Activated T-helper 2 cell treated with anti-CD3 and anti-CD28 coated beads, Interferon-gamma antibody, Interleukin-2, Interleukin-4, amounts not matched to agents 10 μg/mL and 5 μg/mL and 100 μg/mL, durations not matched to agents 14 hours and 24 hours and 36 hours (primary cell): ENCODE measurements around the gene OR2AK2. TPM values are rescaled to one million over a fixed set of nuclear protein-coding genes. Genes with fewer than 3 reads are reported as not detected.
"Not testable (repeated sequence)": the region's sequence is repeated elsewhere in the genome, so short reads cannot be mapped to it uniquely, and the experiment has no call there.

Source experiments
- DNase-seq: peaks from one replicate; pipeline ENCODE4 v3.0.0; 2021; ENCODE audit warnings: low spot score
- H3K27ac Mint-ChIP-seq: one replicate; pipeline ENCODE4 v1.8.0; 2021; ENCODE audit warnings: mixed read lengths
- H3K27me3 Mint-ChIP-seq: one replicate; pipeline ENCODE4 v1.8.0; 2021; ENCODE audit warnings: low read depth, mixed read lengths
- H3K36me3 Mint-ChIP-seq: one replicate; pipeline ENCODE4 v1.8.0; 2021; ENCODE audit warnings: low read depth, mixed read lengths
- H3K4me1 Mint-ChIP-seq: one replicate; pipeline ENCODE4 v1.8.0; 2021; ENCODE audit warnings: low read depth, mixed read lengths
- H3K4me3 Mint-ChIP-seq: one replicate; pipeline ENCODE4 v1.8.0; 2021; ENCODE audit warnings: low read depth, mild to moderate bottlenecking, moderate library complexity, mixed read lengths
- H3K9me3 Mint-ChIP-seq: one replicate; pipeline ENCODE4 v1.8.0; 2021; ENCODE audit warnings: mixed read lengths
- intact Hi-C: fragments of 100-400 bp; cut with micrococcal nuclease; formaldehyde crosslinking; loops from one replicate; pipeline ENCODE4 v1.15.1; 2023
- total RNA-seq: library from RNA; stranded (reverse); gene quantifications from 2 replicates; pipeline ENCODE4 v1.2.3, GENCODE V29; 2022

OR2AK2 gene, protein sequence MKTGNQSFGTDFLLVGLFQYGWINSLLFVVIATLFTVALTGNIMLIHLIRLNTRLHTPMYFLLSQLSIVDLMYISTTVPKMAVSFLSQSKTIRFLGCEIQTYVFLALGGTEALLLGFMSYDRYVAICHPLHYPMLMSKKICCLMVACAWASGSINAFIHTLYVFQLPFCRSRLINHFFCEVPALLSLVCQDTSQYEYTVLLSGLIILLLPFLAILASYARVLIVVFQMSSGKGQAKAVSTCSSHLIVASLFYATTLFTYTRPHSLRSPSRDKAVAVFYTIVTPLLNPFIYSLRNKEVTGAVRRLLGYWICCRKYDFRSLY
- not detected in 2 replicates for total RNA-seq

DNA sequence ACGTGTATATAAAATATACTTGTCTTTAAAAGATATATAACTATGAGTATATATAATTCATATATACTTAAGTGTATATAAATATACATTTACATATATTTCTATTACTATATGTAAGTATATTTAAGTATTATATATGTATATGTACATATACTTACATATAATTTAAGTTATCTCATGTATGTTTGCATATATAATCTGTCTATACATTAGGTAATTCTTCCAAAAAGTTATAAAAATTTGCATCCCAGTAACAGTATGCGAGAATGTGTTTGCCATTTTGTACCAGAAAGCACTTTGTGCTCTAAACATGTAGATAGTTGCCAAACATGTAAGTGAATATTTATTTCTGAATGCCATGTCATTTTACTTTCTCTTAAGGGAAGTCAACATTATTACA lies at the start of gene OR2AK2:
Gene OR2AK2 (plus strand): TSS at position 301 of the 400 bp plus-strand sequence. CDS start 144 bp downstream, outside the sequence.
- Mint-ChIP-seq H3K36me3 (no peaks in the 10 kb centered on the region), H3K27me3 (no peaks in the 10 kb centered on the region), H3K27ac (no peak within 1 kb of the TSS), H3K9me3 (peaks cover 10% of the 10 kb centered on the region), H3K4me3 (no peak within 1 kb of the TSS), H3K4me1 (no peaks in the 10 kb centered on the region)
- intact Hi-C loops: no loop called here
- DNase-seq: no peak

DNA sequence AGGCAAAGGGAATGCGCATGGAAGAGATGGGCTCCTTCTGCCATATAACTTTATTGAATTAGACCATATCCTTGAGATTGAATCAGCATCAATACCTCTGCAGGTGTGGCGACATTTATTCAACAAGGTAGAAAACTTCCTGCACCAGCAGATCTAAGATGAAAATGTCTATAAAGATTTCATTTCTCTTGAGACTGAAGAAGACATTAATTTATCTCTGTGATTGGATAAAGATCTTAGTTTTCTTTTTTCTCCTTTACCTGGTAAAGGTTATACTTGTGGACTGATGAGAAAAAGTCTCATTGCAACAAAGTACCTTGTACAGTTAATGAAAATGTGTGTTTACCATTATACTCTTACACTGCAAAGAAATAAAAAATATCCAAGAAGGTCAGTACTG lies 45.1 kb upstream of the OR2AK2 start, which contains the start of gene OR2T8:
Gene OR2T8 (plus strand): TSS at position 301 of the 400 bp plus-strand sequence. CDS start 766 bp downstream, outside the sequence.
- no peaks in the 10 kb centered on the region for H3K36me3 Mint-ChIP-seq
- H3K4me3 Mint-ChIP-seq: no peak within 1 kb of the TSS
- H3K27ac Mint-ChIP-seq: no peak within 1 kb of the TSS
- H3K9me3 Mint-ChIP-seq: no peaks in the 10 kb centered on the region
- no peaks in the 10 kb centered on the region for H3K27me3 Mint-ChIP-seq
- no peak for DNase-seq
- intact Hi-C loops: no loop called here
- H3K4me1 Mint-ChIP-seq: no peaks in the 10 kb centered on the region

DNA sequence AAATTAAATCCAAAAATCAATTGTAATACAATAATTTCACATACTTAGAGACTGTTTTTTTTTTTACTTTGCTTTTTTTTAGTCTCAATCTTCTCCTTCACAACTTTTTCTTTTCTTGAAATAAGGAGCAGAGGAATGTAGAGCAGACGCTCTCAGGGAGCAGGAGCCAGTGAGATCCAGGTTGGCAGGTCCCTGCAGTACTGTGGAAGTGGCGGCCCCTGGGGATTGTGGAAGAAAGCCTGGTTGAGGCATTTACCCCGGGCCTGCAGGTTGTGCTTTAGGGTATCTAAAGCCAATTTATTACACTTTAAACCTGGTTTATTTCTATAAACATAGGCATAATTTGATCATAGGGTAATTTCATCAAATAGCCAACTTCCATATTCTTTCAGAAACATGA lies 41.1 kb upstream of the OR2AK2 start:
- Mint-ChIP-seq H3K9me3 (no peaks in the 10 kb centered on the region), H3K4me1 (no peaks in the 10 kb centered on the region), H3K4me3 (no peak overlapping the region), H3K36me3 (no peaks in the 10 kb centered on the region), H3K27me3 (no peaks in the 10 kb centered on the region), H3K27ac (no peak overlapping the region)
- intact Hi-C loops: no loop called here
- DNase-seq: no peak

DNA sequence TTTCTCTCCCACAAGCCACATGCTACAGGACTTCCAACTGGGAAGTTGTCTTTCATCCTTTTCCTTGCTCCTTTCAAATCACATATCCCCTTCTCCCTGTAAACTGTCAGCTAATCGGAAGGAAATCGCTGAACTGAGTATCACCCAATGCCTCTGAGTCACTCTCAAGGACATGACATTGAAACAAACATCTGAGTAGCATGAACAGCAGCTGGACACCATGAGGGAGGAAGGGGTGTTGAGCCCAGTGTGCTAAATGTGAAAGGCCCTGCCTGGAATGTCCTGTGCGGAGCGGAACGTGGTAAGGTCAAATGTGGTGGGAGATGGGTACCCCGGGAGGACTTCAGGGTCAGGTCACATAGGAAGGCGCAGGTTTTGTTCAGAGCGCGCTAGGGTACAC lies 40.2 kb upstream of the OR2AK2 start, which contains the start of gene OR2AJ1:
Gene OR2AJ1 (plus strand): TSS at position 22 of the 400 bp plus-strand sequence. CDS start 8,880 bp downstream, outside the sequence.
- intact Hi-C loops: no loop called here
- H3K4me3 Mint-ChIP-seq: no peak within 1 kb of the TSS
- H3K27ac Mint-ChIP-seq: no peak within 1 kb of the TSS
- no peaks in the 10 kb centered on the region for H3K36me3 Mint-ChIP-seq
- no peaks in the 10 kb centered on the region for H3K9me3 Mint-ChIP-seq
- no peaks in the 10 kb centered on the region for H3K4me1 Mint-ChIP-seq
- H3K27me3 Mint-ChIP-seq: no peaks in the 10 kb centered on the region
- DNase-seq: no peak

DNA sequence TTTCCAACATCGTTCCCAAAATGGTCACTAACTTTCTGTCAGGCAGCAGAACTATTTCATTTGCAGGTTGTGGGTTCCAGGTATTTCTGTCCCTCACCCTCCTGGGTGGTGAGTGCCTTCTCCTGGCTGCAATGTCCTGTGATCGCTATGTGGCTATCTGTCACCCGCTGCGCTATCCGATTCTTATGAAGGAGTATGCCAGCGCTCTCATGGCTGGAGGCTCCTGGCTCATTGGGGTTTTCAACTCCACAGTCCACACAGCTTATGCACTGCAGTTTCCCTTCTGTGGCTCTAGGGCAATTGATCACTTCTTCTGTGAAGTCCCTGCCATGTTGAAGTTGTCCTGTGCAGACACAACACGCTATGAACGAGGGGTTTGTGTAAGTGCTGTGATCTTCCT lies 31.0 kb upstream of the OR2AK2 start:
- no peak overlapping the region for H3K4me3 Mint-ChIP-seq
- no peaks in the 10 kb centered on the region for H3K36me3 Mint-ChIP-seq
- no peak overlapping the region for H3K27ac Mint-ChIP-seq
- DNase-seq: no peak
- H3K27me3 Mint-ChIP-seq: no peaks in the 10 kb centered on the region
- no peaks in the 10 kb centered on the region for H3K4me1 Mint-ChIP-seq
- intact Hi-C loops: no loop called here
- H3K9me3 Mint-ChIP-seq: no peaks in the 10 kb centered on the region

DNA sequence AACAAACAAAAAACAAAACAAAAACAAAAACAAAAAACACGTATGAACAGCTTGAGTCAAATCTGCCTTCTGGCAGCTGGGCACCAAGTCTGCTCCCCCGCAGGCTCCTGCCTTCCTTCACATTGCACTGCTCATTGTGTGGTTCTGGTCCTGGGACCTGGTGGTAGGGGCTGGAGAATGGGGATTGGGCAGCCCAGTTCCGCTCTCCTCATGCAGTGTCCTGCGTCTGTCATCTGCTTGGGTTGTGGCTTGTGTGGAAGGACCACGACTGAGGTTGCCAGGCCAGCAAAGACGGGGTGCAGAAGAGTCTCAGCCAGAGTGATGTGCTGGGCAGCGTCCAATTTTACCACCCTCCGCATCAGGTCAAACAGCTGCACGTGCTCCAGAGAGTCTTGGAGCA lies 29.3 kb upstream of the OR2AK2 start:
- no peak for DNase-seq
- intact Hi-C loops: loop anchor here (2.0 kb wide), 1 partner anchor 27 kb away; no protein-coding TSS in a partner anchor
- Mint-ChIP-seq H3K4me3 (no peak overlapping the region), H3K27me3 (peaks cover 2% of the 10 kb centered on the region), H3K9me3 (no peaks in the 10 kb centered on the region), H3K27ac (no peak overlapping the region), H3K36me3 (no peaks in the 10 kb centered on the region), H3K4me1 (no peaks in the 10 kb centered on the region)

DNA sequence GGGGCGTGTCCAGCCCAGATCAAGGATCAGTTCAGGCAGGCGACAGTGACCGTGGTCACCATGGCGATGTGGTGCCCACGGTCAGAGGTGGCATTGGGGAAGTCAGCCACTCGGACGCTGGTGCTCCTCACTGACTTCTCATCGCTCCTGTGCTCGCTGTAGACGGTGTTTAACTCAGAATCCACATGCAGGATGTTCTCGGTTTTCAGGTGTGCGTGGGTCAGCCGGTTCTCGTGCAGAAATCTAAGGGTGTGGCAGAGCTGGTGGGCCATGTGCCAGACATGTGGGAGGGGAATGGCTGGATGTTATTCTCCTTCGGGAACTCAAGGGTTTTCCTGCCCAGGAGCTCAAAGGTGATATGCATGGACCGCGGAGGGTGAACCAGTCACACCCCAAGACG lies 28.6 kb upstream of the OR2AK2 start:
- H3K4me3 Mint-ChIP-seq: no peak overlapping the region
- intact Hi-C loops: loop anchor here (2.0 kb wide), 1 partner anchor 28 kb away; no protein-coding TSS in a partner anchor
- no peak for DNase-seq
- H3K4me1 Mint-ChIP-seq: no peaks in the 10 kb centered on the region
- no peaks in the 10 kb centered on the region for H3K36me3 Mint-ChIP-seq
- peaks cover 2% of the 10 kb centered on the region for H3K27me3 Mint-ChIP-seq
- H3K27ac Mint-ChIP-seq: no peak overlapping the region
- no peaks in the 10 kb centered on the region for H3K9me3 Mint-ChIP-seq

DNA sequence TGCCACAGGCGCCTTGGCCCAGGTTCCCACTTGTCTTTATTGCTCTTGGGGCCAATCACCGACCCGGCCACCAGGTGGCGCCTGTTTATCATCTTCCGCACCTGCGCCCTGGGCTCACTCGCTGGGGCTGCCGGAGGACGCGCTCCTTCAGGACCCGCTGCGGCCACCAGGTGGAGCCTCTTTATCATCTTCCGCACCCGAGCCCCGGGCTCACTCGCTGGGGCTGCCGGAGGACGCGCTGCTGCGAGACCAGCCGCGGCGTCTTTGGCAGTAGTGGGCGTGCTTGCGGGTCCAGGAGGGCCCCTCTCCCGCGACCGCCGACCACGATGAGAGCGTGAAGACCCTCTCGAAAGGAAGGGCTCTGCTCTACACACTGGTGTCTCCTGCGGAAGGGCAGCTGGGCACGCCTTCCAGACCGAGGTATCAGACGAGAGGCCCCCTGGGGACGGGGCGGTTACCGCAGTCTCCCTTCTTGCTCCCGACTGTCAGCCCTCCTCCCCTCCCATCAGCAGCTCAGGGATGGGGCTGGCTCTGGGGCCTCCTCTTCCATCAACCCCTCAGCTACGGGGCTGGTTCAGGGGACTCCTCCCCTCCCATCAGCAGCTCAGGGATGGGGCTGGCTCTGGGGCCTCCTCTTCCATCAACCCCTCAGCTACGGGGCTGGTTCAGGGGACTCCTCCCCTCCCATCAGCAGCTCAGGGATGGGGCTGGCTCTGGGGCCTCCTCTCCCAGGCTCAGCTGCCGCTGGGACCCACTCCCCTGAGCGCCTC lies 27.9 kb upstream of the OR2AK2 start:
- H3K27ac Mint-ChIP-seq: not testable (repeated sequence)
- intact Hi-C loops: loop anchor here (2.0 kb wide), 1 partner anchor 28 kb away; no protein-coding TSS in a partner anchor
- DNase-seq: peak; percentile 86

DNA sequence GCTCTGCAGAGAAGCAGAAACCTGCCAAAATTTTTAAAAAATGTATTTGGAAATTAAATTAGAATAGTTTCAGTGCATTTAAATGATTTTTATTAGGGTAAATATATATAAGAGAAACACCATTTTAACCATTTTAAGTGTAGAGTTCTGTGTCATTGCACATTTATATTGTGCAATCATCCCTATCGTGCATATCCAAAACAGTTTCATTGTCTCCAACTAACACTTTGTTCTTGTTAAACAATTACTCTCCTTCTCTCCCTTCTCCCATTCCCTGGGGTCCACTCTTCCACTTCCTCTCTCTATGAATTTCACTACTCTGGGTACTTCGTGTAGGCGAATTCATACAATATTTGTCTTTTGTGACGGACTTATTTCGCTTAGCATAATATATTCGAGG lies 22.4 kb upstream of the OR2AK2 start:
- no peaks in the 10 kb centered on the region for H3K9me3 Mint-ChIP-seq
- no peak for DNase-seq
- no peaks in the 10 kb centered on the region for H3K4me1 Mint-ChIP-seq
- H3K4me3 Mint-ChIP-seq: no peak overlapping the region
- peaks cover 2% of the 10 kb centered on the region for H3K27me3 Mint-ChIP-seq
- intact Hi-C loops: no loop called here
- H3K36me3 Mint-ChIP-seq: no peaks in the 10 kb centered on the region
- H3K27ac Mint-ChIP-seq: no peak overlapping the region

More for the DNA sequence above, 27.9 kb upstream of the OR2AK2 start:
- H3K36me3 Mint-ChIP-seq, H3K9me3 Mint-ChIP-seq, H3K27me3 Mint-ChIP-seq, H3K4me1 Mint-ChIP-seq: not testable (repeated sequence)
- peak overlapping the region; percentile 78 for H3K4me3 Mint-ChIP-seq

DNA sequence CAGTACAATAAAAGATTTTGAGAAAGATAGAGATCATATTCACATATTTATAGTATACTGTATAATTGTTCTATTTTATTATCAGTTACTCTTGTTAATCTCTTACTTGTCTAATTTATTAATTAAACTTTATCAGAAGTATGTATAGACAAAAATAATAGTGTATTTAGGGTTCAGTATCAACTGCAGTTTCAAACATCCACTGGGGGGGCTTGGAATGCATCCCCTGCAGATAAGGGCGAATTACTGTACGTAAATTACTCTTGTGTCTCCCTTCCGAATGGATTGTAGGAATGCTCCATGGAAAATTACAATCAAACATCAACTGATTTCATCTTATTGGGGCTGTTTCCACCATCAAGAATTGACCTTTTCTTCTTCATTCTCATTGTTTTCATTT lies 16.5 kb upstream of the OR2AK2 start, which contains the start of gene OR2L8:
Gene OR2L8 (plus strand): TSS at position 301 of the 400 bp plus-strand sequence. CDS start 0 bp downstream, at position 301.
- Mint-ChIP-seq H3K4me1 (no peaks in the 10 kb centered on the region), H3K9me3 (no peaks in the 10 kb centered on the region), H3K36me3 (no peaks in the 10 kb centered on the region), H3K27ac (no peak within 1 kb of the TSS), H3K27me3 (no peaks in the 10 kb centered on the region), H3K4me3 (no peak within 1 kb of the TSS)
- no peak for DNase-seq
- intact Hi-C loops: no loop called here

DNA sequence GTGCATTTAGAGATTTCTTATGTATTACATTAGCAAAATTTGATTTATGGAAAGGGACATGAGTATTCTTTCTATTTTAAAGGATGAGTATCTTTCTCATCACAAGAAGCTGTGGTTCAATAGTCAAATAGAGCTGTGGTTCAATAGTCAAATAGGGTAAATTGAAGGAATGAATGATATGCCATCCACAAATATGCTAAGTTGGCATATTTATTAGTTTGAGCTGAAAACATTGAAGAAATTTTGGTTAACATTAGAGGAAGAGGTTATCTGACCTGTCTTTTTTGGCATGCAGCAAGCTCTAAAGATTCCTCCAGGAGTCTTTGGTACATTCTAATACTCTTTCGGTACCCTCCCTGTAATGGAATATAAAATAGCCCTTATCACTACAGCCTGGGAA lies 11.6 kb upstream of the OR2AK2 start:
- Mint-ChIP-seq H3K4me1 (no peaks in the 10 kb centered on the region), H3K27ac (no peak overlapping the region), H3K9me3 (peaks cover 9% of the 10 kb centered on the region), H3K36me3 (no peaks in the 10 kb centered on the region), H3K4me3 (no peak overlapping the region), H3K27me3 (no peaks in the 10 kb centered on the region)
- intact Hi-C loops: no loop called here
- no peak for DNase-seq

DNA sequence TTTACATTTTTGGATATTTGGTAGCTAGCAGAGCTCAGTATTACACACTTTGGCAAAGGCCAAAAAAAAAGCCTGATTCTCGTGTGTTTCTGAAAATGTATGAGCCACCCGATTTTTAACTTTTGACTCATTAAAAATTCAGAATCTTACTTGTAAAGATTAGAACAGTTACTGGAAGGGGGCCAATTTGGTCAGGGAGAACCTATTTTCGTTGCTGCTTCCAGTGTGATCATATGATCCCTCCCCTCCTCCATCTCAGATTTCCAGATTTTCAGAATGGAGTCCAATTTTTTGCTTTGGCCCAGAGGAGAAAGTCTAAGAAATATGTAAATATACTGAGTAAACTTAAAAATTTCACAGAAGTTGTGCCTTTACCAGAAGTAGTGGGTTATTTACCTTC lies 3.2 kb upstream of the OR2AK2 start:
- Mint-ChIP-seq H3K36me3 (no peaks in the 10 kb centered on the region), H3K27me3 (no peaks in the 10 kb centered on the region), H3K4me1 (no peaks in the 10 kb centered on the region), H3K4me3 (no peak overlapping the region), H3K9me3 (peaks cover 12% of the 10 kb centered on the region), H3K27ac (no peak overlapping the region)
- no peak for DNase-seq
- intact Hi-C loops: no loop called here
